Neural progenitor cell (in vitro differentiated cells): ENCODE results near the gene CD101. TPM values are rescaled to one million over a fixed set of nuclear protein-coding genes. Genes with fewer than 3 reads are reported as not detected.

ENCODE experiments used
- DNase-seq: peaks from one replicate; pipeline ENCODE4 v3.0.0-alpha.2; 2016; ENCODE audit warnings: low spot score
- H2AFZ ChIP-seq: fragments of 200-600 bp; sonication (generic); replicated peaks from 2 replicates; pipeline ENCODE4 v1.6.1; 2016; ENCODE audit warnings: antibody characterized with exemption
- H3F3A ChIP-seq: fragments of 200-600 bp; sonication (generic); 2 replicates; pipeline ENCODE4 v1.6.1; 2016; ENCODE audit warnings: antibody characterized with exemption, low read depth
- H3K27ac ChIP-seq: fragments of 200-600 bp; sonication (generic); 2 replicates; pipeline ENCODE4 v1.5.1; 2016; ENCODE audit warnings: mild to moderate bottlenecking
- H3K27me3 ChIP-seq: fragments of 200-600 bp; sonication (generic); 2 replicates; pipeline ENCODE4 v1.6.1; 2016; ENCODE audit warnings: mild to moderate bottlenecking, moderate library complexity
- H3K36me3 ChIP-seq: fragments of 200-600 bp; sonication (generic); 2 replicates; pipeline ENCODE4 v1.5.1; 2016
- H3K4me1 ChIP-seq: fragments of 200-600 bp; sonication (generic); 2 replicates; pipeline ENCODE4 v1.6.1; 2016; ENCODE audit warnings: mixed run types
- H3K4me2 ChIP-seq: fragments of 200-600 bp; sonication (generic); 2 replicates; pipeline ENCODE4 v1.6.1; 2016
- H3K4me3 ChIP-seq: fragments of 200-600 bp; sonication (generic); 2 replicates; pipeline ENCODE4 v1.5.1; 2016
- H3K79me2 ChIP-seq: fragments of 200-600 bp; sonication (generic); 2 replicates; pipeline ENCODE4 v1.6.1; 2016; ENCODE audit warnings: low read depth
- H3K9ac ChIP-seq: fragments of 200-600 bp; sonication (generic); 2 replicates; pipeline ENCODE4 v1.6.1; 2016
- H3K9me3 ChIP-seq: fragments of 200-600 bp; sonication (generic); 2 replicates; pipeline ENCODE4 v1.5.1; 2016; ENCODE audit warnings: low read depth
- H4K20me1 ChIP-seq: fragments of 200-600 bp; sonication (generic); 2 replicates; pipeline ENCODE4 v1.6.1; 2016; ENCODE audit warnings: low read depth
- H3K27ac Mint-ChIP-seq: 3 replicates; pipeline ENCODE4 v1.8.0; 2021; ENCODE audit warnings: mixed read lengths
- H3K27me3 Mint-ChIP-seq: 2 replicates; pipeline ENCODE4 v1.8.0; 2022; ENCODE audit warnings: low read depth, mild to moderate bottlenecking, inconsistent platforms, moderate library complexity, mixed read lengths; ENCODE audit not compliant: insufficient read depth
- H3K36me3 Mint-ChIP-seq: 3 replicates; pipeline ENCODE4 v1.8.0; 2021; ENCODE audit warnings: mixed read lengths
- H3K4me1 Mint-ChIP-seq: 3 replicates; pipeline ENCODE4 v1.8.0; 2021; ENCODE audit warnings: mixed read lengths
- H3K4me3 Mint-ChIP-seq: 3 replicates; pipeline ENCODE4 v1.8.0; 2021; ENCODE audit warnings: mild to moderate bottlenecking, moderate library complexity, mixed read lengths
- H3K9me3 Mint-ChIP-seq: 3 replicates; pipeline ENCODE4 v1.8.0; 2020; ENCODE audit warnings: mixed read lengths
- EZH2 ChIP-seq: fragments of 200-600 bp; sonication (generic); IDR thresholded peaks from 2 replicates; pipeline ENCODE4 v1.6.1; 2017; ENCODE audit warnings: antibody characterized with exemption, mild to moderate bottlenecking, moderate library complexity
- EZH2phosphoT487 ChIP-seq: fragments of 200-600 bp; sonication (generic); IDR thresholded peaks from 2 replicates; pipeline ENCODE4 v1.6.1; 2017; ENCODE audit warnings: antibody characterized with exemption
- total RNA-seq: library from RNA; depleted of rRNA; stranded (reverse); fragments of >200 nt; gene quantifications from 2 replicates; pipeline ENCODE4 v1.2.3, GENCODE V29; 2015; ENCODE audit warnings: low replicate concordance
- TF ChIP-seq, protein P1 (sequence below): fragments of 200-600 bp; sonication (generic); IDR thresholded peaks from 2 replicates; pipeline ENCODE4 v1.5.1; 2017; ENCODE audit warnings: antibody characterized with exemption, mild to moderate bottlenecking

CD101 gene
- total RNA-seq, 1 donor from 2014 or later: 0.41 TPM

DNA sequence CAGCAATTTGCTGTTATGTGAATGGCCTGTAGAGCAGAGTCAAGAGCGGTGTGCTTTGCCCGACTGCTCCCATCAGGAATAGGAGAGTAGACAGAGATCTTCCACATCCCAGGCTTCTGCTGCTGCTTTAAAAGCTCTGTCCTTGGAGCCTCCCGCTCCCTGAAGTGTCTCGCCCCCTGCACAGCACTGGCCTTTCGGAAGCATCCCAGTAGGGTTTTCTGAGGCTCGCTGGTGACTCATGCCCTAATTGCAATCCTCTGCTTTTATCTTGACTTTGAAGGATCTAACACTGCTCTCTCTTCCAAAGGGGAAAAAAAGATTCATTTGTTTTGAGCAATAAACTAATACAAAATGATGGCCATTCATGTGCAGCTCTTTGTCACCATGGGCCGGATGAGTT, 13.3 kb upstream of the CD101 start:
- peaks cover 9% of the 10 kb centered on the region for H3K9me3 Mint-ChIP-seq
- Histone ChIP-seq H4K20me1 (no peaks in the 10 kb centered on the region), H3K4me3 (no peak overlapping the region), H3K4me1 (no peaks in the 10 kb centered on the region), H3K27me3 (no peaks in the 10 kb centered on the region), H3K4me2 (no peak overlapping the region), H2AFZ (no peak overlapping the region), H3K9me3 (no peaks in the 10 kb centered on the region), H3K79me2 (no peaks in the 10 kb centered on the region), H3K36me3 (no peaks in the 10 kb centered on the region), H3K9ac (no peak overlapping the region), H3F3A (no peaks in the 10 kb centered on the region), H3K27ac (no peak overlapping the region)
- H3K36me3 Mint-ChIP-seq: peaks cover 34% of the 10 kb centered on the region
- peaks cover 17% of the 10 kb centered on the region for H3K4me1 Mint-ChIP-seq
- no peak overlapping the region for H3K4me3 Mint-ChIP-seq
- no peak for TF ChIP-seq EZH2
- TF ChIP-seq EZH2phosphoT487: no peak
- TF ChIP-seq, protein P1, sequence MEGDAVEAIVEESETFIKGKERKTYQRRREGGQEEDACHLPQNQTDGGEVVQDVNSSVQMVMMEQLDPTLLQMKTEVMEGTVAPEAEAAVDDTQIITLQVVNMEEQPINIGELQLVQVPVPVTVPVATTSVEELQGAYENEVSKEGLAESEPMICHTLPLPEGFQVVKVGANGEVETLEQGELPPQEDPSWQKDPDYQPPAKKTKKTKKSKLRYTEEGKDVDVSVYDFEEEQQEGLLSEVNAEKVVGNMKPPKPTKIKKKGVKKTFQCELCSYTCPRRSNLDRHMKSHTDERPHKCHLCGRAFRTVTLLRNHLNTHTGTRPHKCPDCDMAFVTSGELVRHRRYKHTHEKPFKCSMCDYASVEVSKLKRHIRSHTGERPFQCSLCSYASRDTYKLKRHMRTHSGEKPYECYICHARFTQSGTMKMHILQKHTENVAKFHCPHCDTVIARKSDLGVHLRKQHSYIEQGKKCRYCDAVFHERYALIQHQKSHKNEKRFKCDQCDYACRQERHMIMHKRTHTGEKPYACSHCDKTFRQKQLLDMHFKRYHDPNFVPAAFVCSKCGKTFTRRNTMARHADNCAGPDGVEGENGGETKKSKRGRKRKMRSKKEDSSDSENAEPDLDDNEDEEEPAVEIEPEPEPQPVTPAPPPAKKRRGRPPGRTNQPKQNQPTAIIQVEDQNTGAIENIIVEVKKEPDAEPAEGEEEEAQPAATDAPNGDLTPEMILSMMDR: no peak
- no peak for DNase-seq
- H3K27me3 Mint-ChIP-seq: no peaks in the 10 kb centered on the region
- no peak overlapping the region for H3K27ac Mint-ChIP-seq

DNA sequence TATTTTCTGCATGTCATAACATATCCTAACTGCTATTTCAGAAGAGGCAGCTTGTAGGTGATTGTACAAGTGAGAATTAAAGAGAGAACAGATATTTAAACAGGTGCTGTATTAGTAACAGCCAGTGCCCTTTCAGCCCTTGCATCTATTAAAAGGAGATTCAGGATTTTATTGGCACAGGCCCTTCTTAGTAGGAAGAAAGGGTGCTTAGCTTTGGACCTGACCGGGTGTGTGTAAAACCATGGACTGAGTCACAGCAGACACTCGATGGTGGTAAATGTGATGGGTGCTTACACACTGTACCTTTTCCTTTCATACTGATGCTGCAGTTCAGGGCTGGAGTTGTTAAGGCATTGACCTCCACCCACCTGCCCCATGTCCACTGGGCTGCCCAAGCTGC, 12.7 kb upstream of the CD101 start:
- Histone ChIP-seq H3K27me3 (no peaks in the 10 kb centered on the region), H3K4me3 (no peak overlapping the region), H3F3A (no peaks in the 10 kb centered on the region), H3K79me2 (no peaks in the 10 kb centered on the region), H3K27ac (no peak overlapping the region), H4K20me1 (no peaks in the 10 kb centered on the region), H3K9ac (no peak overlapping the region), H3K36me3 (no peaks in the 10 kb centered on the region), H3K4me1 (no peaks in the 10 kb centered on the region), H3K9me3 (no peaks in the 10 kb centered on the region), H2AFZ (no peak overlapping the region), H3K4me2 (no peak overlapping the region)
- DNase-seq: no peak
- Mint-ChIP-seq H3K9me3 (peaks cover 9% of the 10 kb centered on the region), H3K4me1 (peaks cover 17% of the 10 kb centered on the region), H3K36me3 (peaks cover 34% of the 10 kb centered on the region), H3K27me3 (no peaks in the 10 kb centered on the region), H3K4me3 (no peak overlapping the region), H3K27ac (peak overlapping the region; percentile 33)
- TF ChIP-seq, protein P1: no peak
- no peak for TF ChIP-seq EZH2
- no peak for TF ChIP-seq EZH2phosphoT487

DNA sequence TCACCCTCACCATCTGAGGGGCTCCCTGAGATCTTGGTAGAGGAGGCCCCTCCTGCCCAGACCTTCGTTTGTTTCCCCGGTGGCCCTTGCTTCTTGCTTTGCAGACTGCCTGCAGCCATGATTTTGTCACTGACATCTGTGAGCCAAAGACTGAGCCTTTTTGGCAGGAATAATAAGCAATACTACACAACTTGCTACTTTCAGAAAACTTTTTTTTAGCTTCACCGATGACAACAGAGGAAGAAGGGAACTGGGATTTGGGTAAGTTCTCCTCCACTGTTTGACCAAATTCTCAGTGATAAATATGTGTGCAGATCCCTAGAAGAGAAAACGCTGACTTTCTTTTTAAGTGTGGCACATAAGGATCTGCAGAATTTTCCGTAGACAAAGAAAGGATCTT, 11.7 kb upstream of the CD101 start:
- no peak overlapping the region for H3K4me3 Mint-ChIP-seq
- Histone ChIP-seq H3K9ac (no peak overlapping the region), H3K4me1 (no peaks in the 10 kb centered on the region), H4K20me1 (no peaks in the 10 kb centered on the region), H3K4me3 (no peak overlapping the region), H3K36me3 (no peaks in the 10 kb centered on the region), H3K9me3 (no peaks in the 10 kb centered on the region), H3F3A (no peaks in the 10 kb centered on the region), H3K27ac (no peak overlapping the region), H3K79me2 (no peaks in the 10 kb centered on the region), H3K27me3 (no peaks in the 10 kb centered on the region), H2AFZ (no peak overlapping the region), H3K4me2 (no peak overlapping the region)
- no peaks in the 10 kb centered on the region for H3K27me3 Mint-ChIP-seq
- H3K9me3 Mint-ChIP-seq: peaks cover 9% of the 10 kb centered on the region
- DNase-seq: no peak
- TF ChIP-seq, protein P1: no peak
- TF ChIP-seq EZH2phosphoT487 (no peak), EZH2 (no peak)
- peaks cover 30% of the 10 kb centered on the region for H3K36me3 Mint-ChIP-seq
- no peak overlapping the region for H3K27ac Mint-ChIP-seq
- peaks cover 17% of the 10 kb centered on the region for H3K4me1 Mint-ChIP-seq
